AG09319 (cell line): Measurements from ENCODE around the gene B3GALNT1.
A peak's percentile ranks its signal among the peaks of the same experiment; 100 is the strongest.

ENCODE experiments used
- DNase-seq: peaks from one replicate; pipeline ENCODE4 v3.0.0-alpha.2; 2010; ENCODE audit warnings: low read depth; ENCODE audit errors: extremely low read depth
- CTCF ChIP-seq: IDR thresholded peaks from 2 replicates; pipeline ENCODE4 v1.5.1; 2011; ENCODE audit warnings: low read depth, mild to moderate bottlenecking, inconsistent platforms, low read length, moderate library complexity

B3GALNT1 gene

DNA sequence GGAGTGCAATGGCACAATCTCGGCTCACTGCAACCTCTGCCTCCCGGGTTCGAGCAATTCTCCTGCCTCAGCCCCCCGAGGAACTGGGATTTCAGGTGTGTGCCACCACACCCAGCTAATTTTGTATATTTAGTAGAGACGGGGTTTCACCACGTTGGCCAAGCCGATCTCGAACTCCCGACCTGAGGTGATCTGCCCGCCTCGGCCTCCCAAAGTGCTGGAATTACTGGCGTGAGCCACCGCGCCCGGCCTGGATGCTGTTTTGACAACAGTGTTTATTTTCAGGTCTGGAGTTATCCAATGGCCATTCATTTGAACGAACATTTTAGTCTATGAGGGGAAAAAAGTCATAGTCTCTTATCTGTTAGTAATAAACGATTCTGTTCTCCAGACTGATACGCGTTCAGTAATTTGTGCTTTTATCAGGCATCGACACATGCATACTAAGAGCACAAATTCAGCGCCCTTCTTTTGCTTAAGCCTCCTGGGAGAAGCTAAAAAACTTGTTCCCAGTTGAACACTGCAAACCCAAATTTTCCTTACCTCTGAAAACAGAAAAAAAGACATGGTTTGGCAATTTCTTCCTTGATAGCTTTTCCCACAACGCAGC lies 1.3 kb downstream of the B3GALNT1 start:
- TF ChIP-seq CTCF: no peak

GRCh38 chr3:161101609-161102008 lies 3.5 kb downstream of the B3GALNT1 start:
- DNase-seq: no peak
- no peak for TF ChIP-seq CTCF

More for the DNA sequence above, 1.3 kb downstream of the B3GALNT1 start:
- DNase-seq: no peak

GRCh38 chr3:161100994-161101393 lies 4.2 kb downstream of the B3GALNT1 start:
- no peak for TF ChIP-seq CTCF
- DNase-seq: no peak

DNA sequence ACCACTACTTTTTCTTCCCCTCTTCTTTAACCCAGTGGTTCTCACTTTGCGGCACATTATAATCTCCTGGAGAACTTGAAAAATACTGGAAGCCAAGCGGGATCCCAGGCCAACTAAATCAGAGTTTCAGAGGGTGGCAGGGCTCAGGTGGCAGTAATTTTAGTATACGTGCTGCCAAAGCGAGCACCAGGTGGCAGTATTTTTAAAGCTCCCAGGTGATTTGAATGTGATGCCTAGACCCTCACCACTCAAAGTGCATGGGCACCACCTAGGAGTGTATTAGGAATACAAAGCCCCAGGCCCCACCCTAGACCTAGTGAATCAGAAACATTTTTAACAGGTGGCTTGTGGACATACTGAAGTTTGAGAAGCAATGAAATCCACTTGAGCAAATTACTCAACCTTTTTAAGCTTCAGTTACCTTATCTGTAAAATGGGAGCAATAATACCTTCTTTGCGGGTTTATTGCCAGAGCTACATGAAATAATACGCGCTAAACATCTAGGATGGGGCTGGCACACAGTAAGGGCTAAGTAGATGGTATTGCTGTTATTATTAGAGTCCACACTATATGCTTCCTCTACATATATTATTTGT lies 8.3 kb downstream of the B3GALNT1 start:
- DNase-seq: no peak

DNA sequence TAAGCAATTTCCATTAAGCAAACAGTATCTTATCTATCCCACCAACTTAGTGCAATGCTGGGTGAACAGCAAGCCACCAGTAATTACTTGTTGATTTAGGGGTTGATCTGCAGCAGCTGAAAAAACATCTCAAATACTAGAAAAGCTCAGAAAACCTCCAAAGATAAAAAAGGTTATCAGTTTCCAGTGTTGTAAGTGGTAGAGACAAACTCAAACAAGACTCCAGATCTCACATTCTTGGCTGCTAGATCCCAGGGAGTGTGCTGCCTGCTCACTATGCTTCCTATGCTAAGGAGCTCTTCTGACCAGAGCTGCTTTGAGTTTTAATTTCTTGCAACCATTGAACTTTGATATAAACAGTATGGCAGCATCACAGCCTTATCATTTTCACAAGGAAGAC lies 11.3 kb downstream of the B3GALNT1 start:
- DNase-seq: no peak
- no peak for TF ChIP-seq CTCF

More for the DNA sequence above, 8.3 kb downstream of the B3GALNT1 start:
- TF ChIP-seq CTCF: peak; percentile 19

DNA sequence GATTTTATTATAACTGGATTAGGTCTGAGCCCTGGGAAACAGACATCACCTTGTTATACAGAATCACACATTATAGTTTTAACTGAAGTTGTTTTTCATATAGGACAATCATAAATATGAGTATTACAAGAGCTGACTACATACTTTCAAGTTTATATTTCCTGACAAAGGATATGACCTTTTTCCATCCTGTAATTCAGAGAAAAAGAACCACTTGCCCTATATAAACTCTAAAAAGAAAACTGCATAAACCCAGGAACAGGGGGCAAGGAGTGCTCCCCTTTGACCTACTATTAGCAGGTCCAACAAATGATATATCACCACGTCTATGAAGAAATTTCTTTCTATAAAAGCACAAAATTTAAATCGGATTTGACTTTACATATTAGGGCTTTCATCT lies 20.9 kb downstream of the B3GALNT1 start:
- no peak for DNase-seq
- no peak for TF ChIP-seq CTCF

DNA sequence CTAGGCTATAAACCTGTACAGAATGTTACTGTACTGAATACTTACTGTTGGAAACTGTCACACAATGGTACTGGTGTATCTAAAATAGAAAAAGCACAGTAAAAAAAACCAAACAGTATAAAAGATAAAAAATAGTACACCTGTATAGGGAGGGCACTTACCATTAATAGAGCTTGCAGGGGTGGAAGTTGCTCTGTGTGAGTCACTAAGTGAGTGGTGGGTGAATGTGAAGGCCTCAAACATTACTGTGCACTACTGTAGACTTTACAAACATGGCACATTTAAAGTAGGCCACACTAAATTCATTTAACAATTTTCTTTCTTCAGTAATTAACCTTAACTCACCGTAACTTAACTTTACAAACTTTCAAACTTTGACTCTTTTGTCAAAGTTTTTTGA lies 22.0 kb downstream of the B3GALNT1 start:
- DNase-seq: no peak
- TF ChIP-seq CTCF: no peak
